NCI-H526 (cell line): ENCODE results near the gene CLK3.
A peak's percentile ranks its signal among the peaks of the same experiment; 100 is the strongest.

Experiments
- DNase-seq, 2 experiments: peaks; one replicate each; lab custom pipeline; 2025; lab: John Stamatoyannopoulos, UW

The CLK3 gene

GRCh38 chr15:74603026-74603788, 12.4 kb upstream of the CLK3 start:
- no peak for DNase-seq

DNA sequence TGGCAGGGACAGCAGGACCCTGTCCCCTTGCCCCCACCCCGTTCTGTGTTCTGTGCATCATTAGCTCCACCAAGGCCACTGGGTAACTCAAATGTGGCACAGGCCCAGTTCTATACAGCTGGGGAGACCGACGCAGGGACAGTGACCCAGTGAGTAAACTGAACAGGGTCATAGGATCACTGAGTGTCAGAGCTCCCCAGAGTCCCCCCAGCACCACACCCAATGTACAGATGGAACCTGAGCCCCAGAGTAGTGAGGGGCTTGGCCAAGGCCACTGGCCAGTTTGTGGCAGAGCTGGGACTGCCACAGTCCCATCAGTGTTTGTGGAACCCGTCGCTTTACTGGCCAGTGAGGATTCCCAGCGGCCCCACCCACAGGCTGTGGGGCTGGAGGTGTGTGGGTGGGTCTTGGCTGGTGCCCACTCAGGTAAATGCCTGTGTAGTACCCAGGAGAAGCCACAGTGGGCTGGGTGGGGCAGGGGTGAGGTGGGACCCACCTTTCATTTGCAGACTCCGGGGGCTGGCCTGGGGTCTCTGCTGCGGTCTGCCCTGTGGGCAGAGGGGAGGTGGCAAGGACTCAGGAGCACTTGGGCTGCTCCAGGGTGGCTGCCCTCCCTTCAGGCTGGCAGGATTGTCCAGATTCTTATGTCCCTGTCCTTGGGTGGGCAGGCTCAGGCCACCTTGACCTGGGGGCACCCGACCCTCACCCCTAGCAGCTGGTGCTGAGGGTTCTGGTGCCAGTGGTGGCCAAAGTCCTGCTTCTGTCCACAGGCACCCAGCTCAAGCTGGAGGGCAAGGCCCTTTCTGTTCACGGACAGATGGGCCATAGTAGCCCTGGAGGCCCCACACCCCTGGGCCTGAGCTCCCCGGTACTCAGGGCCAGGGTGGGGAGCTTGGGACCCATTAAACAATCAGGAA, 11.6 kb upstream of the CLK3 start:
- DNase-seq, result no peak

GRCh38 chr15:74604983-74605794, 10.4 kb upstream of the CLK3 start:
- DNase-seq, result no peak

DNA sequence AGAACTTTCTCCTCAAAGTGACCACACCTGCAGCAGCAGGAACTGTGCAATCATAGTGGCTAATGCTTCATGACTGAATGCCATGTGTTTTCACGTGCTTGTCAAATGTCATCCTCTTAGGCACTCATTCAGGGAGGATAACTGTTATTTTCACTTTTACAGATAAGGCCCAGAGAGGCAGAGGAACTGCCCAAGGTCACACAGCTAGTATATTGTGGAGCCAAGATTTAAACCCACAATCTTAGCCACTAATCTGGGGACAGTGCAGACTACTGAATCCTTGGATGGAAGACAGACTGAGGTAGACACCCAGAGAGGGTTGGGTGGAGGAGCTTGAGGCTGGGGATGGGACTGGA, 9.9 kb upstream of the CLK3 start:
- no peak for DNase-seq

DNA sequence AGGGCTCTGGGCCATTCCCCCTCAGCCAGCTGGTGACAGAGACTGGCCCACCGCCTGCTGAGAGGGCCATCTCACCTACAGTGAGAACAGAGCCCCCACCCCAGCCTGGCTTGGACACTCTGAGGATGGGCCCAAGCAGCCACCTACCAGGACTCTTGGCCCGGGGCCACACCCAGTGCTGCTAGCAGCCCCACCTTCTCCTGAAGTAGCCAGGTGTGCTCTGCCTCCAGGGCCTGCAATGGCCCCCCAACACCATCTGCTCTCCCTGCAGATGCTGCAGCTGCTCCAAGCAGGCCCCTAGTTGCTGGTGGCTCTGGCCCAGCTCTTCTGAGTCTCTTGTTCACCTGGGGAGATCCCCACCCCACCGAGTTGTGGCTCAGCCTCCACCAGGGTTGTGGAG, 6.8 kb upstream of the CLK3 start:
- DNase-seq, result no peak

DNA sequence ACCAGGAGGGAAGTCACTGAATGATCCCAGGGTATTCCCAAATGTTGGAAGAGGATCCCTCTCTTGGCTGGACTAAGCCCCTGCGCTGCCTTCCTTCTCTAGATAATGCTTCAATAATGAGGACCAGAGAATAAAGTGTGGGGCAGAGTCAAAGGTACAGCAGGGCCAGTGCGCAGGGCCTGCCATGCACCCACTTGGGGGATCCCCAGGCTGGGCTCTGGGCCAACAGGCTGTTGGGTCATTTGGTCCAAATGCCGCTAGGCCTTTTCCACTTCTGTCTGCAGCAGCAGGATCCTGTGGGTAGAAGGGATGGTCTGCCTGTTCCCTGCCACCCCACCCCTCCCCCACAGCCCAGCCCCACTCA, 5.7 kb upstream of the CLK3 start:
- DNase-seq, result no peak

- no peak for DNase-seq
Observed at GRCh38 chr15:74610302-74610951, 5.2 kb upstream of the CLK3 start.

GRCh38 chr15:74611341-74611740, 4.3 kb upstream of the CLK3 start:
- DNase-seq, result no peak

- DNase-seq, result no peak
Observed at GRCh38 chr15:74611834-74612233, 3.8 kb upstream of the CLK3 start.

GRCh38 chr15:74612677-74613076, 3.0 kb upstream of the CLK3 start:
- no peak for DNase-seq

GRCh38 chr15:74613089-74613952, 2.3 kb upstream of the CLK3 start:
- peak in 1 of 2 experiments; percentile 21 for DNase-seq

GRCh38 chr15:74613953-74614743, 1.5 kb upstream of the CLK3 start:
- DNase-seq, result peak in 1 of 2 experiments; percentile 21

DNA sequence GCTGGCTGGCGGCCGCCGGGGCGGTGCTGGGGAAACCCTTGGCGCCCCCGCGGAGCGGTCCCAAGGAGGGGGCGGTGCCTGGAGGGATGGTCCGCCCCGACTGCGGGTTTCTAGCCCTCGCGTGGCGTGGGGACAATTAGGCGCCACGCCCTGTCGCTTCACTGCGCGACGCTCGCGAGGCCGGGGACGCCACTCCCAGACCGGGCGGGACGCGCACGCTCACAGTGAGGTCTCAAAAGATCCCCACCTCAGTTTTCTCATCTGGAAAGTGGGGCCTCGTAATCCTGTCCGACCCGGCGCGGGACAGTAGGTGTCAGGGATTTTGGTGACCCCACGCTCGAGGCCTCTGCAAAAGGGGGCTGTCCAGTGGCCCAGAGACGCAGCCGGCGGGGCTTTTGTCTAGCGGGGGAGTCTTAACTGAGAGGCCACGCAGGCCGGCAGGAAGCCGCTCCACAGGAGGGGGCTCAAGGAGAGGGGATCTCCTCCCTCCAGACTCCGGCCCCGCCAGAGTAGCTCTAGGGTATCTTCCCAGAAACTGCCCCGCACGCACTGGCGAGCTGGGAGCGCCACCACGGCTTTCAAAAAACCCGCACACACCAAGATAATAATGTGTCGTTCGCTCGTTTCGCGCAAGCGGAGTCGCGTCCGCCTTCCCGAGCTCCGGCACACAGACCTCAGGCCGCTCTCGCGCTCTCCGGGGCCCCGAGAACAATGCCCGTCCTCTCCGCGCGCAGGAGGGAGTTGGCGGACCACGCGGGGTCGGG, 710 bp upstream of the CLK3 start:
- peak in 1 of 2 experiments; percentile 76 for DNase-seq

DNA sequence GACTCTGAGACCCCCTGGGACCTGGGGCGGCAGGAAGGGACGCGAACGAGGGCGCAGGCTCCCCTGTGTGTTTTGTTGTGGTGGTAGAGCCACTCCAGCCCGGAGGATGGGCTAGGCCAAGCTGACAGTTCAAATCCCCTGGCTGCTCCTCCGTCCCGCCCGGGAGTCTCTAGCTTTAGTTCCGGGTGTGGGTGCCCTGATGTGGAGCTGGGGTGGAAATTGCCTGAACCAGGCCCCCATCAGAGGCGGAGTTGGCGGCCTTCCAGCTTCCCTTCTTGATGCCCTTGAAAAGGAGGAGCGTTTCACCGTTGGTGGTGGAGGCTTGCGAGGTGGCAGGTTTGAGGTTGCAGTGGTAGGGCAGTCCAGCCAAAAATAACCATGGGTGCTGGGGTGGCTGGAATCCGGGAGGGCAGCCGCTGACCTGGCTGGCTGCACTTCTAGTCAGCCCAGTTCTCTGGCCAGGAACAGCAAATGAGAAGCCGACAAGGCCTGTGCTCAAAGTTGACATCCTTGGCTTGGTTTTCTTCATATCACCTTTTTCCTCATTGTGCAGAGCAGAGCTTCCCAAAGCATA, 817 bp downstream of the CLK3 start:
- DNase-seq, result peak in 1 of 2 experiments; percentile 8

DNA sequence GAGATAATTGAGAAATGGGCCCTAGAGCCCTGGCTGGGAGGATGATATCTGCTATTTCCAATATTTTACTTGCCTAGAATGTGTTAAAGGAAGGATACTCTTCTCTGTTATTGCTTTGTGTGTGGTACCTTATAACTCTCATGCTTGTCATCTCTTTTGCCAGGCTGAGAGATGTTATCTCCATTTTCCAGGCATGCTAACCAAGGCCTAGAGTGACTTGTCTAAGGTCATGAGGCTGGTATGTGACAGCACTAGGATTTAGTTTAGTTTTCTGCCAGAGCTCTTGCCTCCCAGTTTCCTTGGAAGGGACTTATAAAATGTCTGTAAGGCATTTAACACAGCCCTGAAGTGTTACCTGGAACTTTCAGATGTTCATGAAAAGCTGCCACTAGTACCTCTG, 1.4 kb downstream of the CLK3 start:
- DNase-seq, result no peak

GRCh38 chr15:74618841-74619596, 3.4 kb downstream of the CLK3 start:
- no peak for DNase-seq

- no peak for DNase-seq
Observed at GRCh38 chr15:74619916-74620635, 4.4 kb downstream of the CLK3 start.
